Measurements from ENCODE around the gene FPGS. TPM values are rescaled to one million over a fixed set of nuclear protein-coding genes. Genes with fewer than 3 reads are reported as not detected.

FPGS gene
- total and polyA plus RNA-seq, 2 of the 4 experiments (the other 2 are of a cell fraction) = 43.9 to 75.7 TPM

DNA sequence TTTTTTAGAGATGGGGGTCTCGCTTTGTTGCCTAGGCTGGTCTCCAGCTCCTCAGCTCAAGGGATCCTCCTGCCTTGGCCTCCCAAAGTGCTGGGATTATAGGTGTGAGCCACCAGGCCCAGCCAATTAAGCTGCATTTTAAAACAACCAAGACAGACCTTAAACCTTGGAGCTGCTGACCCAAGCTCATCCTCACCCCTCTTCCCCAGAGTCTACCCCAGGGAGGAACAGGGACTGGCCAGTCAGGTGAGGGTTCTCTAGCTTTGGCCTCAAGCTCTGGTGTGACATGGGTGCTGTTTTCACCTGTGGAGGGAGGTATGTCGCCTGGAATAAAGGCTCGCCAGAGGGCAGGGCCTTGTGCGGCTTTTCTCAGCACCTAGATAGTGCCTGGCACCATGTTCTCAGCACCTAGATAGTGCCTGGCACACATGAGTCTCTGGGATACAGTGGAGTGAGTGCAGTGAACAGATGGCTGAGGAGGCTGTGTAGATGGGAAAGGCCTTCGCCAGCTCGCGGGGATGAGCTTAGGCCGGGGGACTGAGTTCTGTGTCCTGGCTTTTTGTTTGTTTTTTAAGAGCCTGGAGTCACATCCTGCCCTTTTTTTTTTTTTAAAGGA is 9.5 kb upstream of the FPGS start:
- 61% methylated on average over 5 of the region's 8 CpGs; no CpG with 5 or more reads in 1 of the 2 experiments for WGBS, 2 experiments (ENCODE audit: extremely low coverage in 2 of 2, insufficient read length in 1 of 2)
- CTCF ChIA-PET = interaction anchor here (0.5 to 0.7 kb wide), 2 partner anchors 139 to 149 kb away, joined by 3 to 6 read pairs; no protein-coding TSS in a partner anchor
- BruUV-seq (replicated peaks) = no TSS peak

More for the DNA sequence above, 9.5 kb upstream of the FPGS start:
- peaks cover 56% of the 10 kb centered on the region for H4K20me1 ChIP-seq (ENCODE audit: insufficient read depth, low read length)
- no peak overlapping the region for H3K18ac ChIP-seq (ENCODE audit: low read depth, low read length)
- peak; percentile 62 for DNase-seq
- H2BK5ac ChIP-seq (ENCODE audit: low read depth, low read length, poor library complexity, severe bottlenecking) = no peak overlapping the region
- peak overlapping the region; percentile 47; the same call in 1 of the 2 replicates for H2AK5ac ChIP-seq (ENCODE audit: low read depth, low read length)
- no peaks in the 10 kb centered on the region for H3K9me3 ChIP-seq (ENCODE audit: control insufficient read depth, insufficient read depth, low read length)
- H3K27me3 ChIP-seq (ENCODE audit: control insufficient read depth, insufficient read depth, low read length) = no peaks in the 10 kb centered on the region
- peak overlapping the region; percentile 55; the same call in 1 of the 2 replicates for H3K14ac ChIP-seq (replicated peaks; ENCODE audit: low read depth, low read length)
- H3K23ac ChIP-seq (ENCODE audit: low read depth, low read length) = peak overlapping the region; percentile 31; the same call in 1 of the 2 replicates
- H2AFZ ChIP-seq (replicated peaks; ENCODE audit: low read length, poor library complexity) = no peak overlapping the region
- intact Hi-C loops (cut with micrococcal nuclease) (no loop called here), dilution Hi-C loops (cut with HindIII; ENCODE audit: low sequenced_read_pairs, unreplicated experiment) (no loop called here), in situ Hi-C loops (cut with MboI; ENCODE audit: low sequenced_read_pairs) (no loop called here)
- H3K27ac ChIP-seq (ENCODE audit: insufficient read depth, low read length) = peak overlapping the region; percentile 18
- peak overlapping the region in 1 of 2 experiments; percentile 23; a peak in 1 of 4 replicates for H4K8ac ChIP-seq (ENCODE audit: low read depth in 2 of 2, low read length in 2 of 2)
- H3K36me3 ChIP-seq (ENCODE audit: control insufficient read depth, insufficient read depth, low read length) = peaks cover 41% of the 10 kb centered on the region
- no peak overlapping the region for H4K5ac ChIP-seq (ENCODE audit: low read depth, low read length)
- no peak overlapping the region for H3K56ac ChIP-seq (ENCODE audit: extremely low read depth, insufficient read depth, low read length)
- H3K4me2 ChIP-seq (ENCODE audit: low read depth, low read length) = no peak overlapping the region
- H2BK120ac ChIP-seq (ENCODE audit: low read depth, low read length) = no peak overlapping the region
- no peak overlapping the region for H2BK20ac ChIP-seq (ENCODE audit: low read depth, low read length)
- H2AK9ac ChIP-seq (replicated peaks; ENCODE audit: low read depth, low read length, poor library complexity) = peak overlapping the region; percentile 75
- POLR2A ChIA-PET (ENCODE audit: unreplicated experiment) = interaction anchor here (0.6 to 1.9 kb wide), 3 partner anchors 10 to 182 kb away, joined by 3 to 15 read pairs (median 5); partner anchors contain the start of gene FPGS
- H3K9me1 ChIP-seq (ENCODE audit: insufficient read depth, low read length) = peaks cover 16% of the 10 kb centered on the region
- peak overlapping the region; percentile 20 for H3K4ac ChIP-seq (ENCODE audit: low read depth, low read length)
- H3K4me3 ChIP-seq (ENCODE audit: insufficient read depth, low read depth, low read length) = no peak overlapping the region
- H3K9ac ChIP-seq (ENCODE audit: low read depth, low read length) = no peak overlapping the region
- TF ChIP-seq POLR2A (IDR thresholded peaks at IDR 0.05; ENCODE audit: low read depth, low read length) (no peak), BHLHE40 (IDR thresholded peaks at IDR 0.05; ENCODE audit: low read depth, low read length) (no peak), NFE2L2 (IDR thresholded peaks at IDR 0.05; ENCODE audit: low read depth, low read length) (no peak), RFX5 (IDR thresholded peaks at IDR 0.05; ENCODE audit: low read depth, low read length) (no peak), FOS (IDR thresholded peaks at IDR 0.05; ENCODE audit: low read depth, low read length) (no peak), MXI1 (IDR thresholded peaks at IDR 0.05; ENCODE audit: borderline replicate concordance, low read depth, low read length) (no peak), CEBPB (IDR thresholded peaks at IDR 0.05; ENCODE audit: low read depth, low read length) (no peak), RCOR1 (IDR thresholded peaks at IDR 0.05; ENCODE audit: insufficient replicate concordance, low read length) (no peak), CHD1 (IDR thresholded peaks at IDR 0.05; ENCODE audit: low read depth, low read length) (no peak), RAD21 (IDR thresholded peaks at IDR 0.05; ENCODE audit: low read length) (no peak), MAZ (IDR thresholded peaks at IDR 0.05; ENCODE audit: borderline replicate concordance, low read depth, low read length) (no peak), SMC3 (IDR thresholded peaks at IDR 0.05; ENCODE audit: low read depth, low read length) (no peak), MAFK (IDR thresholded peaks at IDR 0.05; ENCODE audit: low read depth, low read length) (no peak)
- TF ChIP-seq, protein P1, sequence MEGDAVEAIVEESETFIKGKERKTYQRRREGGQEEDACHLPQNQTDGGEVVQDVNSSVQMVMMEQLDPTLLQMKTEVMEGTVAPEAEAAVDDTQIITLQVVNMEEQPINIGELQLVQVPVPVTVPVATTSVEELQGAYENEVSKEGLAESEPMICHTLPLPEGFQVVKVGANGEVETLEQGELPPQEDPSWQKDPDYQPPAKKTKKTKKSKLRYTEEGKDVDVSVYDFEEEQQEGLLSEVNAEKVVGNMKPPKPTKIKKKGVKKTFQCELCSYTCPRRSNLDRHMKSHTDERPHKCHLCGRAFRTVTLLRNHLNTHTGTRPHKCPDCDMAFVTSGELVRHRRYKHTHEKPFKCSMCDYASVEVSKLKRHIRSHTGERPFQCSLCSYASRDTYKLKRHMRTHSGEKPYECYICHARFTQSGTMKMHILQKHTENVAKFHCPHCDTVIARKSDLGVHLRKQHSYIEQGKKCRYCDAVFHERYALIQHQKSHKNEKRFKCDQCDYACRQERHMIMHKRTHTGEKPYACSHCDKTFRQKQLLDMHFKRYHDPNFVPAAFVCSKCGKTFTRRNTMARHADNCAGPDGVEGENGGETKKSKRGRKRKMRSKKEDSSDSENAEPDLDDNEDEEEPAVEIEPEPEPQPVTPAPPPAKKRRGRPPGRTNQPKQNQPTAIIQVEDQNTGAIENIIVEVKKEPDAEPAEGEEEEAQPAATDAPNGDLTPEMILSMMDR (conservative IDR thresholded peaks at IDR 0.05; ENCODE audit: low read depth, low read length) = no peak
- TF ChIP-seq, protein P2, sequence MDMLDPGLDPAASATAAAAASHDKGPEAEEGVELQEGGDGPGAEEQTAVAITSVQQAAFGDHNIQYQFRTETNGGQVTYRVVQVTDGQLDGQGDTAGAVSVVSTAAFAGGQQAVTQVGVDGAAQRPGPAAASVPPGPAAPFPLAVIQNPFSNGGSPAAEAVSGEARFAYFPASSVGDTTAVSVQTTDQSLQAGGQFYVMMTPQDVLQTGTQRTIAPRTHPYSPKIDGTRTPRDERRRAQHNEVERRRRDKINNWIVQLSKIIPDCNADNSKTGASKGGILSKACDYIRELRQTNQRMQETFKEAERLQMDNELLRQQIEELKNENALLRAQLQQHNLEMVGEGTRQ (IDR thresholded peaks at IDR 0.05; ENCODE audit: low read depth, low read length) = no peak
- peak; percentile 59 for ATAC-seq (ENCODE audit: low read depth)
- no peak overlapping the region for H2BK15ac ChIP-seq (ENCODE audit: low read depth, low read length)
- peaks cover 19 to 65% of the 10 kb centered on the region in 2 experiments for H3K79me1 ChIP-seq (ENCODE audit: low read depth in 1 of 2, low read length in 2 of 2)
- peaks cover 16% of the 10 kb centered on the region for H3K4me1 ChIP-seq (ENCODE audit: control insufficient read depth, insufficient read depth, low read length)
- H4K91ac ChIP-seq (ENCODE audit: insufficient read depth, low read depth, low read length) = no peak overlapping the region
